ENCODE data around the gene CD6. TPM values are rescaled to one million over a fixed set of nuclear protein-coding genes. Genes with fewer than 3 reads are reported as not detected.

The CD6 gene
- total RNA-seq, 1 donor from 2014 or later = not detected

- Mint-ChIP-seq H3K27me3 (ENCODE audit: insufficient read depth, low read depth) (peaks cover 3% of the 10 kb centered on the region), H3K9me3 (no peaks in the 10 kb centered on the region), H3K4me3 (no peak overlapping the region), H3K36me3 (no peaks in the 10 kb centered on the region), H3K4me1 (peaks cover 9% of the 10 kb centered on the region), H3K27ac (no peak overlapping the region)
- no peaks in the 10 kb centered on the region for H3F3A ChIP-seq (ENCODE audit: low read depth)
- H3K79me2 ChIP-seq (ENCODE audit: low read depth) = no peaks in the 10 kb centered on the region
- no peak overlapping the region for H3K9ac ChIP-seq
- no peak for DNase-seq (ENCODE audit: low spot score)
- no peak overlapping the region for H3K4me3 ChIP-seq
- H3K27ac ChIP-seq = no peak overlapping the region
- H4K20me1 ChIP-seq (ENCODE audit: low read depth) = no peaks in the 10 kb centered on the region
- H2AFZ ChIP-seq (replicated peaks) = no peak overlapping the region
- H3K27me3 ChIP-seq = no peaks in the 10 kb centered on the region
- H3K4me2 ChIP-seq = no peak overlapping the region
- no peaks in the 10 kb centered on the region for H3K9me3 ChIP-seq (ENCODE audit: low read depth)
- no peaks in the 10 kb centered on the region for H3K36me3 ChIP-seq
- TF ChIP-seq CTCF (IDR thresholded peaks at IDR 0.05) (no peak), EZH2 (IDR thresholded peaks at IDR 0.05) (no peak), EZH2phosphoT487 (IDR thresholded peaks at IDR 0.05) (no peak)
- no peaks in the 10 kb centered on the region for H3K4me1 ChIP-seq
Measured at GRCh38 chr11:60985501-60985900, 14.0 kb downstream of the CD6 start.

GRCh38 chr11:60985991-60986915 is 14.8 kb downstream of the CD6 start:
- H3F3A ChIP-seq (ENCODE audit: low read depth) = no peaks in the 10 kb centered on the region
- no peak overlapping the region for H3K9ac ChIP-seq
- TF ChIP-seq EZH2 (IDR thresholded peaks at IDR 0.05) (no peak), EZH2phosphoT487 (IDR thresholded peaks at IDR 0.05) (no peak), CTCF (IDR thresholded peaks at IDR 0.05) (no peak)
- H3K36me3 ChIP-seq = no peaks in the 10 kb centered on the region
- Mint-ChIP-seq H3K27ac (no peak overlapping the region), H3K36me3 (no peaks in the 10 kb centered on the region), H3K9me3 (no peaks in the 10 kb centered on the region), H3K27me3 (ENCODE audit: insufficient read depth, low read depth) (peaks cover 3% of the 10 kb centered on the region), H3K4me1 (peaks cover 9% of the 10 kb centered on the region), H3K4me3 (no peak overlapping the region)
- H2AFZ ChIP-seq (replicated peaks) = no peak overlapping the region
- H3K9me3 ChIP-seq (ENCODE audit: low read depth) = no peaks in the 10 kb centered on the region
- no peak overlapping the region for H3K4me2 ChIP-seq
- no peaks in the 10 kb centered on the region for H3K79me2 ChIP-seq (ENCODE audit: low read depth)
- H3K27ac ChIP-seq = no peak overlapping the region
- H3K4me1 ChIP-seq = no peaks in the 10 kb centered on the region
- H3K27me3 ChIP-seq = no peaks in the 10 kb centered on the region
- DNase-seq (ENCODE audit: low spot score) = no peak
- no peak overlapping the region for H3K4me3 ChIP-seq
- no peaks in the 10 kb centered on the region for H4K20me1 ChIP-seq (ENCODE audit: low read depth)

GRCh38 chr11:60987577-60988277 is 16.2 kb downstream of the CD6 start:
- H3K4me3 ChIP-seq = no peak overlapping the region
- no peak overlapping the region for H3K4me2 ChIP-seq
- H3K79me2 ChIP-seq (ENCODE audit: low read depth) = no peaks in the 10 kb centered on the region
- H3K9me3 ChIP-seq (ENCODE audit: low read depth) = no peaks in the 10 kb centered on the region
- H3K27ac ChIP-seq = no peak overlapping the region
- DNase-seq (ENCODE audit: low spot score) = no peak
- Mint-ChIP-seq H3K4me1 (peaks cover 7% of the 10 kb centered on the region), H3K4me3 (no peak overlapping the region), H3K36me3 (no peaks in the 10 kb centered on the region), H3K27ac (no peak overlapping the region), H3K27me3 (ENCODE audit: insufficient read depth, low read depth) (peaks cover 2% of the 10 kb centered on the region), H3K9me3 (no peaks in the 10 kb centered on the region)
- H3K27me3 ChIP-seq = no peaks in the 10 kb centered on the region
- H2AFZ ChIP-seq (replicated peaks) = no peak overlapping the region
- H3K9ac ChIP-seq = no peak overlapping the region
- H3K36me3 ChIP-seq = no peaks in the 10 kb centered on the region
- H4K20me1 ChIP-seq (ENCODE audit: low read depth) = no peaks in the 10 kb centered on the region
- TF ChIP-seq EZH2phosphoT487 (IDR thresholded peaks at IDR 0.05) (no peak), CTCF (IDR thresholded peaks at IDR 0.05) (no peak), EZH2 (IDR thresholded peaks at IDR 0.05) (no peak)
- H3F3A ChIP-seq (ENCODE audit: low read depth) = no peaks in the 10 kb centered on the region
- H3K4me1 ChIP-seq = peaks cover under 1% of the 10 kb centered on the region
